HepG2 (cell line): ENCODE results near the gene FOXG1. TPM values are rescaled to one million over a fixed set of nuclear protein-coding genes. Genes with fewer than 3 reads are reported as not detected.

Experiments used
- ATAC-seq: fragments of 200-7000 bp; cut with Tn5 transposase; 3 replicates; pipeline ENCODE4 v1.9.1; 2020; ENCODE audit warnings: mild to moderate bottlenecking, moderate library complexity
- BruUV-seq: library from RNA; stranded (reverse); fragments of 400-500 nt; replicated peaks from 2 replicates; lab custom pipeline; 2021; lab: Mats Ljungman, UMichigan
- CTCF ChIA-PET: fragments of 300-600 bp; formaldehyde crosslinking; extraction: SDS; loops from one replicate; lab custom pipeline; 2021; ENCODE audit warnings: low total read pairs, inconsistent platforms, low intra/inter-chr PET ratio; lab: Yijun Ruan, JAX
- POLR2A ChIA-PET: fragments of 350-600 bp; sonication (Branson Sonifier 250); formaldehyde crosslinking; loops from one replicate; lab custom pipeline; 2020; ENCODE audit warnings: antibody characterized with exemption, inconsistent platforms; lab: Yijun Ruan, JAX
- DNase-seq: peaks from one replicate; pipeline ENCODE4 v3.0.0-alpha.2; 2015; ENCODE audit warnings: low spot score
- FAIRE-seq: peaks from 3 replicates; lab custom pipeline; 2011; peaks lifted over from hg19 to GRCh38; lab: Jason Lieb, UNC
- H2AFZ ChIP-seq: one replicate; pipeline ENCODE4 v1.6.1; 2011; ENCODE audit warnings: low read length, inconsistent platforms
- H3K27ac ChIP-seq: fragments of 300-600 bp; 3 replicates; pipeline ENCODE4 v1.8.0; 2011; ENCODE audit warnings: mixed run types, mild to moderate bottlenecking, mixed read lengths, low read length, inconsistent platforms; ENCODE audit not compliant: insufficient read depth; ENCODE audit errors: extremely low read length
- H3K27me3 ChIP-seq, 2 experiments: fragments of 200-600 bp in 1 of 2; 2 replicates in 1 of 2; 3 replicates in 1 of 2; pipeline versions ENCODE4 v1.6.0 to v1.8.0; 2011; ENCODE audit warnings: low read length in 2 of 2, mild to moderate bottlenecking in 2 of 2, moderate library complexity in 2 of 2, inconsistent platforms in 1 of 2; ENCODE audit not compliant: insufficient read depth in 2 of 2, control insufficient read depth in 1 of 2
- H3K36me3 ChIP-seq, 2 experiments: fragments of 200-600 bp in 1 of 2; replicated peaks in 1 of 2; 2 replicates in 1 of 2; 3 replicates in 1 of 2; pipeline versions ENCODE4 v1.5.1 to v1.8.0; 2011; ENCODE audit warnings: low read length in 2 of 2, inconsistent platforms in 1 of 2; ENCODE audit not compliant: insufficient read depth in 2 of 2, control insufficient read depth in 1 of 2
- H3K4me1 ChIP-seq: 2 replicates; pipeline ENCODE4 v1.5.1; 2012; ENCODE audit warnings: low read length, inconsistent platforms; ENCODE audit not compliant: insufficient read depth
- H3K4me2 ChIP-seq: 2 replicates; pipeline ENCODE4 v1.6.0; 2011; ENCODE audit warnings: low read depth, low read length, inconsistent platforms
- H3K4me3 ChIP-seq, 3 experiments: fragments of 200-600 bp in 1 of 3; sonication (generic), shearing (Covaris generic) in 1 of 3; replicated peaks in 1 of 3; 2 replicates each; pipeline ENCODE4 v1.5.1; 2011 to 2016; ENCODE audit warnings: low read length in 3 of 3, inconsistent platforms in 2 of 3, low read depth in 2 of 3, mild to moderate bottlenecking in 2 of 3, control low read depth in 1 of 3, mixed read lengths in 1 of 3; ENCODE audit not compliant: insufficient read depth in 1 of 3
- H3K79me2 ChIP-seq: one replicate; pipeline ENCODE4 v1.6.1; 2011; ENCODE audit warnings: low read length, inconsistent platforms; ENCODE audit not compliant: insufficient read depth
- H3K9ac ChIP-seq: 2 replicates; pipeline ENCODE4 v1.6.0; 2011; ENCODE audit warnings: mild to moderate bottlenecking, low read depth, low read length, inconsistent platforms; ENCODE audit not compliant: insufficient read depth
- H3K9me3 ChIP-seq: 2 replicates; pipeline ENCODE4 v1.5.1; 2012; ENCODE audit warnings: mild to moderate bottlenecking, low read length
- H4K20me1 ChIP-seq: 2 replicates; pipeline ENCODE4 v1.6.0; 2011; ENCODE audit warnings: inconsistent platforms, mild to moderate bottlenecking, low read length, moderate library complexity; ENCODE audit not compliant: insufficient read depth
- ARID5B ChIP-seq: IDR thresholded peaks from 2 replicates; pipeline ENCODE4 v1.4.0; 2020; ENCODE audit warnings: mild to moderate bottlenecking, missing genetic modification reagents
- FOSL1 ChIP-seq: sonication (generic); formaldehyde crosslinking; IDR thresholded peaks from 2 replicates; pipeline ENCODE4 v1.9.0; 2021; ENCODE audit warnings: missing genetic modification reagents, borderline replicate concordance
- FOXC1 ChIP-seq: sonication (generic); formaldehyde crosslinking; IDR thresholded peaks from 2 replicates; pipeline ENCODE4 v1.8.0; 2022; ENCODE audit warnings: mild to moderate bottlenecking, missing genetic modification reagents, borderline replicate concordance
- MIER2 ChIP-seq: IDR thresholded peaks from 2 replicates; pipeline ENCODE4 v1.6.1; 2016; ENCODE audit warnings: missing biosample characterization, missing genetic modification reagents
- MTA1 ChIP-seq: sonication (generic); formaldehyde crosslinking; IDR thresholded peaks from 2 replicates; pipeline ENCODE4 v1.4.0; 2020; ENCODE audit warnings: missing genetic modification reagents, mild to moderate bottlenecking, borderline replicate concordance
- NFATC3 ChIP-seq: sonication (generic); formaldehyde crosslinking; IDR thresholded peaks from 2 replicates; pipeline ENCODE4 v1.5.1; 2020; ENCODE audit warnings: mild to moderate bottlenecking, missing genetic modification reagents
- PATZ1 ChIP-seq: sonication (generic); formaldehyde crosslinking; IDR thresholded peaks from 2 replicates; pipeline ENCODE4 v1.4.0; 2020; ENCODE audit warnings: missing genetic modification reagents
- PRDM15 ChIP-seq: sonication (generic); formaldehyde crosslinking; IDR thresholded peaks from 2 replicates; pipeline ENCODE4 v1.4.0; 2020; ENCODE audit warnings: missing genetic modification reagents
- ZNF180 ChIP-seq: sonication (generic); formaldehyde crosslinking; IDR thresholded peaks from 2 replicates; pipeline ENCODE4 v1.4.0; 2020; ENCODE audit warnings: low read depth, missing genetic modification reagents, borderline replicate concordance
- ZNF263 ChIP-seq: sonication (generic); formaldehyde crosslinking; IDR thresholded peaks from 2 replicates; pipeline ENCODE4 v1.4.0; 2020; ENCODE audit warnings: missing genetic modification reagents
- ZNF331 ChIP-seq: sonication (generic); formaldehyde crosslinking; IDR thresholded peaks from 2 replicates; pipeline ENCODE4 v1.4.0; 2020; ENCODE audit warnings: missing genetic modification reagents
- WGBS: methylation state at CpG from one replicate; pipeline ENCODE4 v1.1.6; 2017; ENCODE audit warnings: low lambda C conversion rate; 5-methylcytosine and 5-hydroxymethylcytosine counted together
- in situ Hi-C: cut with HindIII; loops from 2 replicates; pipeline ENCODE4 v1.10.0; 2017; ENCODE audit warnings: low pct_unique_long_range_greater_than_20kb; ENCODE audit not compliant: extremely low pct_ligation_motif_present
- intact Hi-C: fragments of 100-400 bp; cut with micrococcal nuclease; formaldehyde crosslinking; loops from one replicate; pipeline ENCODE4 v1.10.0; 2022; ENCODE audit not compliant: unreplicated experiment
- polyA plus RNA-seq, 8 experiments: library from polyadenylated mRNA; depleted of rRNA in 3 of 8; stranded (reverse) in 7 of 8; unstranded in 1 of 8; fragments of >200 nt; fragmentation: Illumina TruSeq in 4 of 8; extraction: Trizol in 4 of 8; gene quantifications; 2 replicates each; pipeline versions ENCODE4 v1.2.1 to v1.2.3, GENCODE V29; 2011 to 2016; ENCODE audit warnings: low read depth in 4 of 8, missing spikeins in 1 of 8, mixed read lengths in 1 of 8; ENCODE audit not compliant: insufficient read depth in 1 of 8
- total RNA-seq, 5 experiments: library from RNA; depleted of rRNA; stranded (reverse); fragments of >200 nt; fragmentation: Illumina TruSeq; extraction: Trizol; gene quantifications; 2 replicates each; pipeline ENCODE4 v1.2.3, GENCODE V29; 2016; ENCODE audit warnings: low read depth in 1 of 5

The FOXG1 gene
- total and polyA plus RNA-seq, 2 of the 13 experiments (the other 11 are each of a cell fraction or from before 2014, with no cell fraction given), result not detected

GRCh38 chr14:28746247-28746646 is 20.3 kb upstream of the FOXG1 start (continued):
- no peak for TF ChIP-seq PATZ1 (CRISPR knock-in tag)
- no peak for TF ChIP-seq ZNF263
- TF ChIP-seq ZNF180 (CRISPR knock-in tag), result no peak
- no peak for TF ChIP-seq NFATC3 (CRISPR knock-in tag)
- no peak for TF ChIP-seq FOSL1 (CRISPR knock-in tag)
- TF ChIP-seq MTA1 (CRISPR knock-in tag), result no peak
- TF ChIP-seq FOXC1 (CRISPR knock-in tag), result no peak

GRCh38 chr14:28751467-28752058 is 15.0 kb upstream of the FOXG1 start:
- no peaks in the 10 kb centered on the region for H3K4me1 ChIP-seq
- H3K79me2 ChIP-seq, result no peaks in the 10 kb centered on the region
- H3K27me3 ChIP-seq, result peaks cover 3 to 21% of the 10 kb centered on the region in 2 experiments; a peak in 3 of 5 replicates
- in situ Hi-C loops (loop anchor here (5.0 to 10.0 kb wide), 5 partner anchors 471 to 1773 kb away; no protein-coding TSS in a partner anchor), intact Hi-C loops (loop anchor here (1.0 to 10.0 kb wide), 7 partner anchors 266 to 1863 kb away; partner anchors contain the start of gene PRKD1)
- H3K4me2 ChIP-seq, result no peak overlapping the region
- H3K9me3 ChIP-seq, result no peaks in the 10 kb centered on the region
- POLR2A ChIA-PET, result no interaction called here
- peak; percentile 98 for ATAC-seq
- CTCF ChIA-PET, result interaction anchor here (1.3 to 2.6 kb wide), 5 partner anchors 471 to 1691 kb away, joined by 4 to 17 read pairs (median 10); no protein-coding TSS in a partner anchor
- peak; percentile 93 for FAIRE-seq
- no peak overlapping the region for H3K9ac ChIP-seq
- no peak overlapping the region for H3K4me3 ChIP-seq
- no peaks in the 10 kb centered on the region for H3K36me3 ChIP-seq
- no peaks in the 10 kb centered on the region for H4K20me1 ChIP-seq
- no peak overlapping the region for H3K27ac ChIP-seq
- no peak overlapping the region for H2AFZ ChIP-seq
- WGBS, result 9% methylated on average over 5 of the region's 5 CpGs
- peak; percentile 81 for DNase-seq
- BruUV-seq, result no TSS peak
- TF ChIP-seq PRDM15 (CRISPR knock-in tag) (no peak), MIER2 (CRISPR knock-in tag) (peak; percentile 62; the same call in 1 of the 2 replicates), ZNF331 (0 out of 2 replicates have a peak, but pooled peaks have one; percentile 53), ARID5B (CRISPR knock-in tag) (peak; percentile 39; the same call in 1 of the 2 replicates)
